Stimulated activated CD4-positive, alpha-beta T cell treated with anti-CD3 and anti-CD28 coated beads, Interleukin-15, amount 100 ng/mL, for 1 hour (primary cell): ENCODE measurements around the gene POU2AF2.

Experiments
- DNase-seq, 2 donors: peaks; one replicate each; pipeline ENCODE4 v3.0.0-alpha.2; 2020; ENCODE audit warnings: low read depth in 1 of 2, low spot score in 1 of 2

Gene POU2AF2

GRCh38 chr11:111327908-111328624 lies 82.5 kb downstream of the POU2AF2 start:
- no peak for DNase-seq

- DNase-seq, result no peak
These were observed 84.0 kb downstream of the POU2AF2 start for GRCh38 chr11:111329306-111330204.

GRCh38 chr11:111330234-111330893 lies 84.8 kb downstream of the POU2AF2 start:
- DNase-seq, result no peak

- DNase-seq, result no peak
These were observed 86.4 kb downstream of the POU2AF2 start for GRCh38 chr11:111331711-111332479.

- DNase-seq, result no peak
These were observed 89.3 kb downstream of the POU2AF2 start for GRCh38 chr11:111334532-111335502.

GRCh38 chr11:111335549-111335948 lies 90.0 kb downstream of the POU2AF2 start:
- no peak for DNase-seq
